NCI-H1092 treated with DMSO at 0.1 percent for 48 hours (cell line): ENCODE data around the gene DNM1.

Experiments used
- DNase-seq: peaks from one replicate; lab custom pipeline; 2025; lab: John Stamatoyannopoulos, UW

DNM1 gene

GRCh38 chr9:128203024-128203706 is at the start of gene DNM1:
Gene DNM1 (plus strand): TSS chr9:128203379. CDS start chr9:128203471, 92 bp downstream.
- DNase-seq, result peak; percentile 47

GRCh38 chr9:128153947-128154695 is 49.1 kb upstream of the DNM1 start:
- no peak for DNase-seq

- DNase-seq, result no peak
These were observed 47.3 kb upstream of the DNM1 start for GRCh38 chr9:128155736-128156500.

GRCh38 chr9:128159522-128159783 is 43.7 kb upstream of the DNM1 start:
- DNase-seq, result no peak

DNA sequence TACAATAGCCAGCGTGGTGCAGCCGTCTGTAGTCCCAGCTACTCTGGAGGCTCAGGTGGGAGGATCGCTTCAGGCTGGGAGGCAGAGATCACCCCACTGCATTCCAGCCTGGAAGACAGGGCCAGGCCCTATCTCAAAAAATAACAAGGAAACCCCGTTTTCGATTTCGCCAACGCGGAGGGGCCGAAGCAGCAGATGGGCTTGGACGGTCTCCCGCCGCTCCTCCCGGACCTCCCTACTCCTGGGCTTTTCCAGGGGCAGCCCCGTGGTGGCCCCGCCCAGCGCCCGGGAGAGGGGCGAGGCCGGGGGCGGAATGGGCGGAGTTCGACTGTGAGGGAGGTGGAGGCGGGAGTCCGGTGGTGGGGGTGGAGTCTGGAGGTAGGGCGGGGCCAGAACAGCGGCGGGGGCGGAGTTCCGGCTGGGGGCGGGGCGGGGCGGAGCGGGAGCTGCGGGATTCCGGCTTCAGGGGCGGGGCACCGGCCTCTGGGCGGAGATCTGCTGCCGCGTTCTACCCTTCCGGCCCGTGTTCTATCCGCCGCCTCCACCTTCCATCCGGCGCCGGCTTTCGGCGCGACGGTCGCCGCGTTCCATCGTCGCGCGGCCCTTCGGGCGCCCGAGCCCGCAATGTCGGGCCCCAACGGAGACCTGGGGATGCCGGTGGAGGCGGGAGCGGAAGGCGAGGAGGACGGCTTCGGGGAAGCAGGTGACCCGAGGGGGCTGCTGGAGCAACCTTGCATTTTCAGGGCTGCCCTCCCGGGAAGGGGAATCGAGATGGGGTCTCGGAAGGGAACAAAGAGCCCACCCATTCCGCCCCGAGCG is 43.2 kb upstream of the DNM1 start, which contains the start of gene BBLN:
TSS of gene BBLN (plus strand) at position 482 of the 819 bp plus-strand sequence. CDS start at position 625, 143 bp downstream.
- DNase-seq, result peak; percentile 94

GRCh38 chr9:128160603-128160987 is 42.6 kb upstream of the DNM1 start:
- no peak for DNase-seq

GRCh38 chr9:128161215-128161902 is 41.8 kb upstream of the DNM1 start:
- no peak for DNase-seq

GRCh38 chr9:128162215-128163026 is 40.8 kb upstream of the DNM1 start:
- no peak for DNase-seq

- no peak for DNase-seq
These were observed 40.1 kb upstream of the DNM1 start for GRCh38 chr9:128163027-128163515.

- no peak for DNase-seq
These were observed 39.5 kb upstream of the DNM1 start for GRCh38 chr9:128163523-128164306.

DNA sequence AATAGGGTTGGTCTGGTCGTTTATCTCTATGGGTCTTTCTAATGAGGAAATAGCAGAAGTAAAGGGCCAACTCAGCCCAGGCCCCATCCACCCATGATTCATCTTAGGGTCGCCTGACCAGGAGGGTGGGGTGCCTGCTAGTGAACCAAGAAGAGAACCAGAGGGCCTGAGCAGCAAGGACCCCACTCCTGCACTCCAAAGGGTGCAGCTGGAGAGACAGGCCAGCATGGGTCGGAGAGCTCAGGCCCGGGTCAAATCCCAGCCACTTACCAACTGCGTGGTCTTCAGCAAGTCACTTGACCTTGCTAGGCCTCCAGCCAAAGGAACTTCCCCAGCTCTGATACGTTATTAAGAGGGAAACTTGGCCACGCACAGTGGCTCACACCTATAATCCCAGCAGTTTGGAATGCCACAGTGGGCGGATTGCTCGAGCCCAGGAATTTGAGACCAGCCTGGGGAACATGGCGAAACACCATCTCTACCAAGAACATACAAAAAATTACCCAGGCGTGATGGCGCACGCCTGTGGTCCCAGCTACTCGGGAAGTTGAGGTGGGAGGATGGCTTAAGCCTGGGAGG is 38.8 kb upstream of the DNM1 start:
- no peak for DNase-seq

DNA sequence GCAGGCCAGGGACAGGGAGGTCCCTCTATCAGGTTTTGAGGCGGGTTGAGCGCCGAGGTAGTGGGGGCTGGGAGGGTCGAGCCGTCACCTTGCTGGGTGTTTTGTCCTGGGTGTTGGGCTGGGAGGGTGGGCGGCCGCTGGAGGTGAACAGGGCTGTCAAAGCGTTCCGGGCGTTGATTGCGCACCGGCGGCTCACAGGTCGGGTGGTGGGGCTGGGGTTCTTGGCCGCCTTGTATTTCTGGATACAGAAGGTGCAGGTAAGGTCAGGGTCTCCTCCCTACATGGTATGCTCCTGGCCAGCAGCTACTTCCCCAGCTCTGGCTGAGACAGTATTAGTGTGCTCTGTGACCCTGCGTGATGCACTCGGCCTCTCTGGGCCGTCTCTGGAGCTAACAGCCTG is 37.0 kb upstream of the DNM1 start:
- DNase-seq, result no peak

GRCh38 chr9:128167209-128167608 is 36.0 kb upstream of the DNM1 start:
- DNase-seq, result no peak

GRCh38 chr9:128168731-128169308 is 34.4 kb upstream of the DNM1 start:
- DNase-seq, result no peak

GRCh38 chr9:128169492-128169891 is 33.7 kb upstream of the DNM1 start:
- DNase-seq, result no peak

- no peak for DNase-seq
These were observed 33.3 kb upstream of the DNM1 start for GRCh38 chr9:128169925-128170324.

DNA sequence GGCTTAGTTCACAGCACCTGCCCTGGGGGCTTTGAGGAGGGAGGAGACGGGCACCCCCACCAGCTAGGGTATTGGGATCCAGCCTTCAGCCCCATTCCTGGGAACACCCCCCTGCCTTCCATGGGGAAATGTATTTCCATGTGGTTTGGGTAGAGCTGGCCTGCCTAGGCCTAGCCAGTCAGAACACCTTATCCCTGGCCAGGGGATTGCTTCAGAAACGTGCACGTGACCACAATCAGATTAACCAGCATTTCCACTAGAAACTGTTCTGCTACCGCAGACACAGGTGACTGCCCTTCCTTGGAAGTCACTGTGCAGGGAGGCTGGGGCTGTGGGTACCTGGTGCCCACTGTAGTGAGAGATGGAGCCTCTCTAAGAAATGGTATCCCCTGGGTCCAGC is 29.1 kb upstream of the DNM1 start:
- DNase-seq, result no peak

- no peak for DNase-seq
These were observed 28.0 kb upstream of the DNM1 start for GRCh38 chr9:128175102-128175563.

GRCh38 chr9:128175726-128176125 is 27.5 kb upstream of the DNM1 start:
- DNase-seq, result no peak
